ENCODE results near the gene CAPS. TPM values are rescaled to one million over a fixed set of nuclear protein-coding genes. Genes with fewer than 3 reads are reported as not detected.

The CAPS gene
- total RNA-seq, 4 donors from 2014 or later, result 9.0 to 48.8 (median 26.3) TPM

- DNase-seq, result no peak
- Histone ChIP-seq H3K27me3 (no peaks in the 10 kb centered on the region), H3K4me1 (peaks cover 7 to 40% of the 10 kb centered on the region in 2 donors), H3K27ac (no peak overlapping the region), H3K4me3 (replicated peaks in 1 of 3) (no peak overlapping the region), H3K9me3 (no peaks in the 10 kb centered on the region), H3K36me3 (peaks cover 19% of the 10 kb centered on the region in 2 donors)
- 72 to 73% methylated on average over 11 to 12 of the region's 15 CpGs for WGBS, 2 donors
- no peak for TF ChIP-seq POLR2A (IDR thresholded peaks at IDR 0.05)
- TF ChIP-seq, protein P1, sequence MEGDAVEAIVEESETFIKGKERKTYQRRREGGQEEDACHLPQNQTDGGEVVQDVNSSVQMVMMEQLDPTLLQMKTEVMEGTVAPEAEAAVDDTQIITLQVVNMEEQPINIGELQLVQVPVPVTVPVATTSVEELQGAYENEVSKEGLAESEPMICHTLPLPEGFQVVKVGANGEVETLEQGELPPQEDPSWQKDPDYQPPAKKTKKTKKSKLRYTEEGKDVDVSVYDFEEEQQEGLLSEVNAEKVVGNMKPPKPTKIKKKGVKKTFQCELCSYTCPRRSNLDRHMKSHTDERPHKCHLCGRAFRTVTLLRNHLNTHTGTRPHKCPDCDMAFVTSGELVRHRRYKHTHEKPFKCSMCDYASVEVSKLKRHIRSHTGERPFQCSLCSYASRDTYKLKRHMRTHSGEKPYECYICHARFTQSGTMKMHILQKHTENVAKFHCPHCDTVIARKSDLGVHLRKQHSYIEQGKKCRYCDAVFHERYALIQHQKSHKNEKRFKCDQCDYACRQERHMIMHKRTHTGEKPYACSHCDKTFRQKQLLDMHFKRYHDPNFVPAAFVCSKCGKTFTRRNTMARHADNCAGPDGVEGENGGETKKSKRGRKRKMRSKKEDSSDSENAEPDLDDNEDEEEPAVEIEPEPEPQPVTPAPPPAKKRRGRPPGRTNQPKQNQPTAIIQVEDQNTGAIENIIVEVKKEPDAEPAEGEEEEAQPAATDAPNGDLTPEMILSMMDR (IDR thresholded peaks at IDR 0.05), result no peak
- intact Hi-C loops (cut with DNase I), result loop anchor here (2.0 kb wide), 1 partner anchor 88 kb away; the partner anchor contains the start of gene NRTN
Observed at GRCh38 chr19:5892772-5893275, 21.2 kb upstream of the CAPS start.

GRCh38 chr19:5893296-5893903 is 20.7 kb upstream of the CAPS start:
- peaks cover 7 to 40% of the 10 kb centered on the region in 2 donors for H3K4me1 ChIP-seq

DNA sequence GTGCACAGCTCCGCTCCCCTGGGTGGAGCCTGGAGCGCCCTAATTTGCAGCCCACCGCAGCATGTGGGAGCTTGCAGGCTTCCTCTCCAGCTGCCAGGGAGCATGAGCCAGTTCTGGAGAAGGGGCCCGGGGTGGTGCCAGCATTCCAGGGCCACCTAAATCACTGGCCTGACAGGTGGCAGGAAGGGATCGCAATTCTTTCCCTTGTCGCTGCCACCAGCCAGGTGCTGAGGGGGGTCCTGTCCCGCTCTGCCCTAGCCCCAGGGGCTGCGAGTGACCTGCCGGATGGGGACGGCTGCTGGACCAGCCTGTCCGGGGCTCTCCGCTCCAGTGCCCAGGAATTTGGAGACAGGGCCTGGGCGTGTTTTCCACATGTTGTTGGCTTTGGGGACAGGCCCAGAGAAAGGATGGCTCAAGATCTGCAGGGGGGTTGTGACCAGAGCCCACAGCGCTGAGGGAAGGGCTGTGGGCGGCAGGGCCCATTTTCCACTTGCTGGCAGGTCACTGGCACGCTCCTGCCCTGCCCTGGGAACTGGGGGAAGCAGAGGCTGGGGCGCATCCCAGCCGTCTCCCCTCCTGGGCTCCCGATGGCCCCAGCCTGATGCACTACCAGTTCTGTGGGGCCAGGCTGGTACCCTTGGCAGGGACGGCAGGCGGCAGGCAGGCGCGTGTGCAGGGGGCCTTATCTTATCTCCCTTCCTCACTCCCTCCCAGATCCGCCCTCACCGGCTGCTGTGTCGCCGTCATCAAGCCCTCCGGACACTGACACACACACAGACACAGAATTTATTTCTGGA is 19.9 kb upstream of the CAPS start:
- no peaks in the 10 kb centered on the region for H3K27me3 ChIP-seq
- peak overlapping the region in 1 of 3 donors; percentile 45 for H3K27ac ChIP-seq
- H3K4me1 ChIP-seq, result peaks cover 7 to 40% of the 10 kb centered on the region in 2 donors
- DNase-seq, result peak; percentile 53 to 70
- intact Hi-C loops (cut with DNase I), result loop anchor here (2.0 kb wide), 1 partner anchor 89 kb away; the partner anchor contains the start of gene NRTN
- 56 to 66% methylated on average over 11 to 27 of the region's 28 CpGs for WGBS, 2 donors
- peaks cover 19% of the 10 kb centered on the region in 2 donors for H3K36me3 ChIP-seq
- H3K4me3 ChIP-seq (replicated peaks in 1 of 3), result no peak overlapping the region
- TF ChIP-seq POLR2A (IDR thresholded peaks at IDR 0.05), result no peak
- TF ChIP-seq, protein P1 (IDR thresholded peaks at IDR 0.05), result no peak
- no peaks in the 10 kb centered on the region for H3K9me3 ChIP-seq

More at GRCh38 chr19:5893296-5893903, 20.7 kb upstream of the CAPS start:
- H3K36me3 ChIP-seq, result peaks cover 19% of the 10 kb centered on the region in 2 donors
- WGBS, 2 donors, result 79% methylated on average over 13 of the region's 13 CpGs
- H3K9me3 ChIP-seq, result no peaks in the 10 kb centered on the region
- peak overlapping the region in 1 of 3 donors; percentile 45 for H3K27ac ChIP-seq
- H3K27me3 ChIP-seq, result no peaks in the 10 kb centered on the region
- DNase-seq, result no peak
- intact Hi-C loops (cut with DNase I), result loop anchor here (2.0 kb wide), 1 partner anchor 89 kb away; the partner anchor contains the start of gene NRTN
- H3K4me3 ChIP-seq (replicated peaks in 1 of 3), result no peak overlapping the region
- TF ChIP-seq POLR2A (IDR thresholded peaks at IDR 0.05), result no peak
- TF ChIP-seq, protein P1 (IDR thresholded peaks at IDR 0.05), result no peak

- WGBS, 2 donors, result 91 to 93% methylated on average over 16 to 19 of the region's 28 CpGs
Observed at GRCh38 chr19:5894704-5895349, 19.2 kb upstream of the CAPS start.

More at GRCh38 chr19:5894704-5895349, 19.2 kb upstream of the CAPS start:
- no peaks in the 10 kb centered on the region for H3K9me3 ChIP-seq
- DNase-seq, result no peak
- H3K27ac ChIP-seq, result no peak overlapping the region
- no peak overlapping the region for H3K4me3 ChIP-seq (replicated peaks in 1 of 3)
- peaks cover 7 to 36% of the 10 kb centered on the region in 2 donors for H3K4me1 ChIP-seq
- no peaks in the 10 kb centered on the region for H3K27me3 ChIP-seq
- TF ChIP-seq, protein P1 (IDR thresholded peaks at IDR 0.05), result no peak
- no peak for TF ChIP-seq POLR2A (IDR thresholded peaks at IDR 0.05)
- intact Hi-C loops (cut with DNase I), result no loop called here
- peaks cover 19% of the 10 kb centered on the region in 2 donors for H3K36me3 ChIP-seq

Data from thyroid gland (tissue), 4 donors.